HCEC 1CT (cell line): ENCODE measurements around the gene TCF19.

Experiments
- DNase-seq: peaks from one replicate; pipeline ENCODE4 v3.0.0-alpha.2; 2017

TCF19 gene

GRCh38 chr6:31129130-31129529 is 29.3 kb upstream of the TCF19 start:
- no peak for DNase-seq

GRCh38 chr6:31130751-31131150 is 27.6 kb upstream of the TCF19 start:
- no peak for DNase-seq

DNA sequence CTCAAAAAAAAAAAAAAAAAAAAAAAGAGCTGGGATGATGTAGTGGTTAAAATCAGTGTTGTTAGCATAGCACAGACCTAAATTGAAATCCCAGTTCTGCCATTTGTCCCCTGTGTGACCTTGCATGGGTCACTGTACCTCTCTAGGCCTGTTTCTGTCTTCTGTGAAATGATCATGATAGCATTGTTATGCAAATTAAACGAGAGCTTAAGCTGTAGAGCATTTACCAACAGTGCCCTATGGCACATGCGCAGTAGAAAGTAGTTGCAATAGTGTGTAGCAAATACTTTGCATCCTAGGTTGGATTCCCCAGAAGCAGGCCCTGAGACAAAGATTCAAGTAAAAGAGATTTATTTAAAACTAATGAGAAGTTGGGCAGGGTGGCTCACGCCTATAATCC is 26.8 kb upstream of the TCF19 start:
- DNase-seq, result no peak

DNA sequence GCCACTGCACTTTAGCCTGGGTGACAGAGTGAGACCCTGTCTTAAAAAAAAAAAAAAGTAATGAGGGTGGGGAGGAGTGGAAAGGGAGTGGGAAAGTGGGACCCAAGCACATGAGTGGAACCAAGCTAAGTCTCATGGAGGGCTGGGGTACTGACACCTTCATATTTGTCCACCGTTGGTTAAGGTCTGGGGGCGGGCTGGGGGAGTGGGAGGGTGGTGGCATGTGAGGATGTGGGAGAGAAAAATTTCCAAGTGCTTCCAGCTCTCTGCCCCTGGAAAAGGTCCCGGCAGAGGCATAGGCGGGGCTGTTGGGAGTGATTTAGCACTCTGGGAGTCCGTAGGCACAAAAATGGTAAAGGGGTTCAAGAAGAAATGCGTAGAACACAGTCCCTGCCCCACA is 25.6 kb upstream of the TCF19 start:
- DNase-seq, result no peak

DNA sequence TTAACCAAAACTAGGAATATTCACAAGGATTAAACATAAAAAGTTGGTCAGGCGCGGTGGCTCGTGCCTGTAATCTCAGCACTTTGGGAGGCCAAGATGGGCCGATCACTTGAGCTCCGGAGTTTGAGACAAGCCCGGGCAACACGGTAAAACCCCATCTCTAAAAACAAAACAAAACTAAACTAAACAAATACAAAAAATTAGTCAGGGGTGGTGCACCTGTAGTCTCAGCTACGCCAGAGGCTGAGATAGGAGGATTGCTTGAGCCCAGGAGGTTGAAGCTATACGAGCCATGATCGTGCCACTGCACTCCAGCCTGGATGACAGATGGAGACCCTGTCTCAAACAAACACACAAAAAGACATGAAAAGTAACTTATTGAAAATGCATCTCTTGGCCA is 22.7 kb upstream of the TCF19 start:
- no peak for DNase-seq

DNA sequence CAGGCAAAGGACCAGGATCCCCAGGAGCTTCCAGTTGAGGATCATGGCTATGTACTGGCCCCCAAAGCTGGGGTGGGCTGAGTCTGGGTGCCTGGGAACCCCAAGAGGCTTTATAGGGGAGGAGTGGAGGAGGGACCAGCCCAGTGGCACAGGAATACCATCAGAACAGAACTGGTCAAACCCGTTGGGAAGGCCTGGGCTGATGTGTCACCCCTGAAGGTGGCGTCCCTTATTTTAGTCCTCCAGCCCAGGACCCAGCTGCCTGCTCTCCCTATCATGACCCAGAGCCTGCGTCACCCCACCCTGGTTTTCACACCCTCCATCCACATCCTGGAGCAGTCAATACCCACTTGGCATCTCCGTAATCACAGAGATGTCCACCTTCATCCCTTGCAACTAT is 19.4 kb upstream of the TCF19 start, which contains the start of gene PSORS1C2:
Gene PSORS1C2 (minus strand): TSS at position 85 of the 400 bp plus-strand sequence. CDS start 40 bp downstream, at position 45.
- no peak for DNase-seq

DNA sequence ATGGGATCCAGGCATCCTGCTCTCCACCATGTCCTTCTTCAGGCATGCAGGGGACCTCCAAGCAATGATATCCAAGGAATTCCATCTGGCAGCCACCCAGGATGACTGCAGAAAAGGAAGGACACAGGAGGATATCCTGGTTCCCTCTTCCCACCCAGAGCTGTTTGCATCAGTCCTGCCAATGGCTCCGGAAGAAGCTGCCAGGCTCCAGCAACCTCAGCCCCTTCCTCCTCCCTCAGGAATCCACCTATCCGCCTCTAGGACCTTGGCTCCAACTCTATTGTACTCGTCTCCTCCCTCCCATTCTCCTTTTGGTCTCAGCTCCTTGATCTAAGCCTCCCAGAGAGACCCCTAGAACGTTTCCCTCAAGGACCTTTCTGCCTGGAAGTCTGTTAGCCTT is 18.8 kb upstream of the TCF19 start:
- no peak for DNase-seq

DNA sequence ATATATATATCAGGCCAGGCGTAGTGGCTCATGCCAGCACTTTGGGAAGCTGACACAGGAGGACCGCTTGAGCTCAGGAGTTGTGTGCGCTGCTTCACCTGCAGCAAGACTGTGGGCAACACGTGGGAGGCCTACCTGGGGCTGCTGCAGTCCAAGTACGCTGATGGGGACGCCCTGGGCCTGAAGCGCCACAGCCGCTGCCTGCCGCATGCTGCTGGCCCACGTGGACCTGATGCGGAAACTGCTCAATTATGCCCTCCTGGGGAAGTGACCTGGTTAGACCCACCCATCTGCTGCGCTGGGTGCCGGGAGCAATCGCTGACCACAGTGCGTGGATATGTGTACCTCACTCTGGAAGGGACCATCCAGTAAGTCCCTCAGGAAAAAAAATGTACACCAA is 17.7 kb upstream of the TCF19 start:
- DNase-seq, result no peak

GRCh38 chr6:31142361-31142761 is 16.0 kb upstream of the TCF19 start:
- no peak for DNase-seq

DNA sequence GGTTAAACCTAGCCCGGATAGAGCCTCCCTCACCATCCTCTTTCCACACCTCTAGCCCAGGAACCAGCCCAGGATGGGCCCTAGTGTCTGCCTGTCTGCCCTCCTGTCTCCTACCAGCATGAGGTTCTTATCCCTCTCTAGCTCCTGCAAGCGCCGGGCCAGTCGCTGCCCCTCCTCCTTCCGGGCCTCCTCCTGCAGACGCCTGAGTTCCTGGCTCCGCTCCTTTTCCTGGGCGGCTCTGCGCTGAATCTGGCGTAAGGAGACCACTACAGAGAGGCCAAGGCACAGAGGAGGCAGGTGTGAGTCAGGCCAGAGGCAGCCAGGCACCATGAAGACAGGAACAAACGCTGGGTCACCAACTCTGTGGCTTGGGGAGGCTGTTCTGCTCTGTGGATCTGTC is 15.2 kb upstream of the TCF19 start:
- DNase-seq, result no peak

DNA sequence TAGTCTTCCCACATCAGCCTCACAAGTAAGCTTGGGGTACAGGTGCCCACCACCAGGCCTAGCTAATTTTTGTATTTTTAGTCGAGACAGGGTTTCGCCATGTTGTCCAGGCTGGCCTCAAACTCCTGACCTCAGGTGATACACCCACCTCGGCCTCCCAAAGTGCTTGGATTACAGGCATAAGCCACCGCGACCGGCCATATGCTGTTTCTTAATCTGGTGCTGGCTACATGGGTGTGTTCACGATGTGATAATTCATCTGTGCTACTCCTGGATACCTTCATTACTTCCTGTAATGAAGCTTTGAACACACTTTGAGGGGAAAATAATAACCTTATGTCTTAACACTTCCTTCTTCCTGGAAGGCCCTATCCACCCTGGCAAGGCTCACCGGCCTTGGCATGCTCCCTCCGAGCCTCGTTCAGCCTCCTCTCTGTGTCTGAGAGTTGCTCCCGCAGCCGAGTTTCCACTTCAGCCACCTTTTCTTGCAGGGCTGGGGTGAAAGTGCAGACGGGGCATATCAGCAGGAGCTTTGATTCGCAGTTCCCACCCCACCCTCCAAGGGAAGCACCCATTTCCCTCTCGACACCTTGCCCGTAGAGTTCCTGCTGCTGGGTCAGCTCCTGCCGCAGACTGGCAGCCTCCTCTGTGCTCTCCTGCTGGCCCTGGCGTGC is 14.0 kb upstream of the TCF19 start:
- DNase-seq, result no peak

- DNase-seq, result no peak
These were observed 13.4 kb upstream of the TCF19 start for GRCh38 chr6:31144970-31145340.

- no peak for DNase-seq
These were observed 13.0 kb upstream of the TCF19 start for GRCh38 chr6:31145386-31145785.

GRCh38 chr6:31149827-31150447 is 8.5 kb upstream of the TCF19 start:
- no peak for DNase-seq

- no peak for DNase-seq
These were observed 5.6 kb upstream of the TCF19 start for GRCh38 chr6:31152781-31153180.

DNA sequence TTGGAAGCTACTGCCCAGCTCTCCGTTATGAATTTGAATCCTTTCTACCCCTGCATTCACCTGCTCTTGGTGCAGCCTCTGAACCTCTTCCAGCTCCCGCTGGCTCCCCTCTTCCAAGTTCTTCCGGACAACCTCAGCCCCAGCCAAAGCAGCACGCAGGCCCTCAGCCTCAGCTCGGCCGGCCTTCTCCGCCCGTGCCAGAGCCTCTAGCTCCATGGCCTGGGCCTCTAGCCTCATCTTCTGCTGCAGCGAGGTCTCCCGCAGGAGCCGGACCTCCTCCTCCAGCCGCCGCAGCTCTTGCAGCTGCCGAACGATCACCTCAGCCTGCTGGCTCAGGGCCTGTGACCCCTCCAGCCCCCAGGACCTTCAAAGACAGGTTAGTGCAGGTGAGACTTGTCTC is 4.0 kb upstream of the TCF19 start:
- no peak for DNase-seq

DNA sequence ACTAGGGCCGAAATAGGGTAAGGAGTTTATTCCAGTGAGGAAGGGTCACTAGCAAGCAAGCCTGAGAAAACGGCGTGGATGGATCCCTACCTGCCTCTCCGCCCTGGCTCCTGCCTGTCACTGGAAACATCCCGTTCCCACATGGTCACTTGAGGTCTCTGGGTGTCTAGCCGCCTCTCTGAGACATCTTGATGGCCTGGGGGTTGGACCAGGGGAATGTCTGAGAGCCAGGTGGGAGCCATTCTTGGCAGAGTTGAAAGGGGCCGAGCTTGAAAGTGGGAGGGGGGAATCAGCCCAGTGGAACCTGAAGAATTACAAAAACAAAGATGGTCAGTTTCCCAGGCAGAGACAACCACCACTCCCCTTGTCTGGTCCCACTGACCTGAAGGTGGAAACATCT is 1.7 kb upstream of the TCF19 start:
- DNase-seq, result no peak

DNA sequence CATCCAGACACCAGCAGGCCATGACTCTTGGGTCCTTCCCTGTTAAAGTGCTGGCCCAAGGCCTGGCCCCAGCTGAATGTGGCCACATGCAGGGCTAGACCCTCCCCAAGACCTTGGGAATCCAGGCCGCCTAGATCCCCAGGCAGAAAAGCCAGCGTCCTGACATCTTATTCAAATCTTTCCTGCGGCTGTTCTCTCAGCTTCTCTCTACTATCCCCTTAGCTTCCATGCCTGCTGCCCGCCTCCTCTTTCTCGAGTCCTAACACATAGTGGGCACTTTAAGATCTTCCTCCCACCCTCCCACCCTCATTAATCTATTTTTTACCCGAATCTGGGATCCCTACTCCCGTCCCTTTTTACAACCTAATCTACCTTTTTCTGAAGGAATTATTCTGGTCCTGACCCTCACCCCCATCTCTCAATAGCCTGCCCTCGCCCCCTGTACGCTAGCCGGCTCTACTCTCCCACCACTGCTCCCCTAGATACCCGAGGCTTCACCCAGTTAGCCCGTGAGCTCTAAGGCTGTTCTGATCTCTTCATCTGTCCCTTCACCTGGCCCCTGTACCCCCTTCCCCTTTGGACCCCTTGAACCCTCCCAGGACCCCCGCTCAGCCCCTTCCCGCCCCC is 763 bp upstream of the TCF19 start, which contains the start of gene CCHCR1:
Gene CCHCR1 (minus strand): TSS at position 290 of the 627 bp plus-strand sequence. CDS start 202 bp downstream, at position 88.
- no peak for DNase-seq

GRCh38 chr6:31158863-31159855 is 770 bp downstream of the TCF19 start:
- DNase-seq, result peak; percentile 30

DNA sequence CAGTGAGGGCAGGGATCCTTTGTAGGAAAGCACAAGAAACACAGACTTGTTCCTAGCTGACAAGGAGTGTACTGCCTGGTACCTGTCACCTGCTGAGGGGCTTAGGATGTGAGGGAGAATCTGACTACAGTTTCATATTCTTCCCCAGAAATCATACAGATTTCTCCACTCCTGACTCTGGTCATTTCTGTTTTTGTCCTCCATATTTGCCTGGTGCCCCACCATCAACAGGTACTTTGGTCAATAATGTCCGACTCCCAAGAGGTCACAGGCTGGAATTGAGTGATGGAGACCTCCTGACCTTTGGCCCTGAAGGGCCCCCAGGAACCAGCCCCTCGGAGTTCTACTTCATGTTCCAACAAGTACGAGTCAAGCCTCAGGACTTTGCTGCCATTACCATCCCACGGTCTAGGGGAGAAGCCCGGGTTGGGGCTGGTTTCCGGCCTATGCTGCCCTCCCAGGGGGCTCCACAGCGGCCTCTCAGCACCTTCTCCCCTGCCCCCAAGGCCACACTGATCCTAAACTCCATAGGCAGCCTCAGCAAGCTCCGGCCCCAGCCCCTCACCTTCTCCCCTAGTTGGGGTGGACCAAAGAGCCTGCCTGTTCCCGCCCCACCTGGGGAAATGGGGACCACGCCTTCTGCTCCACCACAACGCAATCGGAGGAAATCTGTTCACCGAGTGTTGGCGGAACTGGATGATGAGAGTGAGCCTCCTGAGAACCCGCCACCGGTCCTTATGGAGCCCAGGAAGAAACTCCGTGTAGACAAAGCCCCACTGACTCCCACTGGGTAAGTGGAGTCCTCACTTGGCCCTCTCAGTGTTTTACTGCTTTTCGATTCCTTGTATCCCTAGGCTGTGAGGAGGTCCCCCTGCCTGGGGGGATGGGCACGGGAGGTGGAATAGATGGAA is 3.1 kb downstream of the TCF19 start:
- DNase-seq, result no peak

DNA sequence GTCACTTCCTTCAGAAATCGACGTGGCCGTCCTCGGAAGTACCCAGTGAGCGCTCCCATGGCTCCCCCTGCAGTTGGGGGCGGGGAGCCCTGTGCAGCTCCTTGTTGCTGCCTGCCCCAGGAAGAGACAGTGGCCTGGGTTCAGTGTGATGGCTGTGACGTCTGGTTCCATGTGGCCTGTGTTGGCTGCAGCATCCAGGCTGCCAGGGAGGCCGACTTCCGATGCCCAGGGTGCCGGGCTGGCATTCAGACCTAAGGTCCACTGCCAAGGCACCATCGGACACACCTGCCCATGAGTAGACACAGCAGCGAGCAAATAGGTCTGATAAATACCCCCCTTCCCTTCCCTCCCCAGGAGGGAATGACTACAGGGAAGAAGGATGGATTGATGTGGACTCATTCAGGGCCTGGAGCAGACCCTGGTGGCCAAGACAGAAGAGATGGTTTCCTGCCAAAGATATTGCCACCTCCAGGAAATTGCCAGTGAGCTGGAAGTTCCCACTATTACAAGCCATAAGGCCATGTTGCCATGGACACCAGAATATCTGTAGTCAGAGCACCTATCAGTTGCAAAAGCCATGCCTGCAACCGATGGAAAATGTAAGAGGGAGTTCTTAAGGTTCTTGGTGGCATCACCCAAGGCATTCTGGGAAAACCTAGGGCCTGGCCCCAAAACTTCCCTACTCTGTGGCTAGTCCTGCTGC is 4.2 kb downstream of the TCF19 start:
- no peak for DNase-seq
